Measurements from ENCODE around the gene ARHGAP30. TPM values are rescaled to one million over a fixed set of nuclear protein-coding genes. Genes with fewer than 3 reads are reported as not detected.

ARHGAP30 gene
- total and polyA plus RNA-seq, 2 of the 8 experiments (the other 6 are each of a cell fraction or from before 2014, with no cell fraction given): 0.27 to 0.39 TPM

- Histone ChIP-seq H3K23ac (ENCODE audit: insufficient read length) (no peak overlapping the region), H2BK120ac (replicated peaks; ENCODE audit: low read depth, low read length) (no peak overlapping the region), H4K5ac (ENCODE audit: insufficient read length, low read depth, low read length) (no peak overlapping the region), H4K91ac (replicated peaks; ENCODE audit: insufficient read length, low read length) (no peak overlapping the region), H2BK12ac (ENCODE audit: low read depth, low read length) (no peak overlapping the region), H3K79me2 (ENCODE audit: control insufficient read depth in 1 of 2, insufficient read depth in 2 of 2, low read length in 2 of 2) (peaks cover 4 to 72% of the 10 kb centered on the region in 2 experiments; a peak in 3 of 4 replicates), H3K27ac (ENCODE audit: low read depth, low read length) (no peak overlapping the region), H3K14ac (ENCODE audit: insufficient read length) (no peak overlapping the region), H3K4ac (replicated peaks; ENCODE audit: insufficient read length, low read depth, low read length) (no peak overlapping the region), H3K27me3 (replicated peaks in 1 of 4; ENCODE audit: control insufficient read depth in 3 of 4, extremely low read depth in 1 of 4, insufficient read depth in 3 of 4, low read length in 3 of 4) (no peaks in the 10 kb centered on the region), H3K23me2 (ENCODE audit: low read depth, low read length) (peaks cover 12% of the 10 kb centered on the region), H3K18ac (ENCODE audit: extremely low read depth, low read length) (no peak overlapping the region), H4K20me1 (replicated peaks in 1 of 2; ENCODE audit: control insufficient read depth in 1 of 2, insufficient read depth in 2 of 2, low read length in 2 of 2) (peaks cover 0 to 3% of the 10 kb centered on the region in 2 experiments), H3K9me3 (ENCODE audit: insufficient read depth in 2 of 2, low read depth in 1 of 2, low read length in 1 of 2) (no peaks in the 10 kb centered on the region), H2BK15ac (ENCODE audit: low read length) (no peak overlapping the region), H3K9ac (replicated peaks in 1 of 4; ENCODE audit: extremely low read depth in 1 of 4, low read depth in 3 of 4, low read length in 3 of 4) (no peak overlapping the region), H3K4me3 (ENCODE audit: extremely low read depth in 1 of 4, insufficient read depth in 2 of 4, low read depth in 3 of 4, low read length in 4 of 4) (no peak overlapping the region), H3K4me1 (replicated peaks in 1 of 4; ENCODE audit: control insufficient read depth in 3 of 4, insufficient read depth in 4 of 4, low read length in 3 of 4) (peaks cover 4 to 10% (median 5%) of the 10 kb centered on the region in 4 experiments; a peak in 6 of 7 replicates), H3K4me2 (ENCODE audit: insufficient read depth in 1 of 2, low read depth in 2 of 2, low read length in 2 of 2) (no peak overlapping the region), H3K79me1 (ENCODE audit: low read depth, low read length) (peaks cover 15% of the 10 kb centered on the region), H2AFZ (ENCODE audit: low read length) (no peak overlapping the region), H2BK20ac (ENCODE audit: low read length) (no peak overlapping the region), H3K56ac (replicated peaks; ENCODE audit: insufficient read length, low read depth, low read length) (no peak overlapping the region), H3K36me3 (ENCODE audit: control insufficient read depth in 2 of 4, insufficient read depth in 4 of 4, low read length in 3 of 4) (peaks cover 0 to 5% (median 0%) of the 10 kb centered on the region in 4 experiments; a peak in 2 of 8 replicates), H2AK5ac (ENCODE audit: low read depth, low read length) (no peak overlapping the region), H4K8ac (ENCODE audit: extremely low read depth, insufficient read depth, low read length) (no peak overlapping the region), H2BK5ac (ENCODE audit: low read depth, low read length) (no peak overlapping the region)
- ChIA-PET CTCF (ENCODE audit: partially characterized antibody) (interaction anchor here (5.0 kb wide), 1 partner anchor 17 kb away, joined by 33 read pairs; the partner anchor contains the start of gene KLHDC9), POLR2A (ENCODE audit: partially characterized antibody) (interaction anchor here (0.6 to 1.6 kb wide), 3 partner anchors 14 to 78 kb away, joined by 3 to 5 read pairs (median 4); no protein-coding TSS in a partner anchor)
- 87% methylated on average over 2 of the region's 2 CpGs; no CpG with 5 or more reads in 1 of the 2 experiments for WGBS, 2 experiments (ENCODE audit: extremely low coverage in 1 of 2, insufficient coverage in 1 of 2, insufficient read length in 1 of 2, insufficient replicate concordance in 2 of 2, low coverage in 1 of 2, low lambda C conversion rate in 2 of 2, missing lambda C conversion rate in 1 of 2)
- no peak for TF ChIP-seq EP300 (IDR thresholded peaks at IDR 0.05; ENCODE audit: borderline replicate concordance in 1 of 2, low read depth in 2 of 2, low read length in 2 of 2)
- no peak for TF ChIP-seq BACH1 (IDR thresholded peaks at IDR 0.05; ENCODE audit: low read length)
- TF ChIP-seq E2F6 (IDR thresholded peaks at IDR 0.05): no peak
- TF ChIP-seq SUZ12 (IDR thresholded peaks at IDR 0.05; ENCODE audit: low read length): no peak
- TF ChIP-seq YY1 (IDR thresholded peaks at IDR 0.05; ENCODE audit: low read depth, low read length): no peak
- TF ChIP-seq PHF8 (conservative IDR thresholded peaks at IDR 0.05; ENCODE audit: low read depth, low read length): no peak
- no peak for TF ChIP-seq CEBPB (IDR thresholded peaks at IDR 0.05; ENCODE audit: low read depth, low read length)
- no peak for TF ChIP-seq TEAD4 (IDR thresholded peaks at IDR 0.05; ENCODE audit: low read depth, low read length)
- DNase-seq (ENCODE audit: low read depth in 1 of 2, low spot score in 2 of 2) (no peak), FAIRE-seq (no peak)
Observed at GRCh38 chr1:161114556-161114955, 44.9 kb upstream of the ARHGAP30 start.

All from H1 (cell line).